Measurements from ENCODE around the gene EXOC7. TPM values are rescaled to one million over a fixed set of nuclear protein-coding genes. Genes with fewer than 3 reads are reported as not detected.

The EXOC7 gene
- total and polyA plus RNA-seq, 2 of the 8 experiments (the other 6 are each of a cell fraction or from before 2014, with no cell fraction given): 77.1 to 92.6 TPM

DNA sequence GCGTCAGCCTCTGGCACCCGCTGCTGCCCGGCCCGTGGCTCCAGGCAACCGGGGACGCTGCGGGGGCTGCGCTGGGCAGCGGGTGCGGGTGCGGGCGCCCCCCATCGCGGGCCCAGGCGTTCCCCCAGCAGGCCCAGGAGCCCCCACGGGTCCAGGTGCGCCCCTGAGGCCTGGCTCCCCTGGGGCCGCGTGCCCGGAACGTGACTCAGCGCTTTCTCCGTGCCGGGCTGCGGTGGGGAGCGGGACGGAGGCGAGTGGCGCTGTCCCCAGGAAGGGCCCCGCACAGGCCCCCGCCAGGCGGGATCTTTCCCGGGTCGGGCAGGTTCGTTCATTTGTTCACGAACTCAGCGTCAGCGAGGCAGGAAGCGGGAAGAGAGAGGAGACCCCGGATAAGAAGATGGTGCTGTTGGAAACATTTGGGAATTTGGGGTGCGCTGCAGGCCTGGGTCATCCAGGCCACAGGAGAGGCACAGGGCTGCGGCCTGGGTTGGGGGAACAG, 18.4 kb upstream of the EXOC7 start:
- no peak for FAIRE-seq
- no peak overlapping the region for H3K23ac ChIP-seq (ENCODE audit: insufficient read length)
- H3K9me3 ChIP-seq (ENCODE audit: insufficient read depth in 2 of 2, low read depth in 1 of 2, low read length in 1 of 2): no peaks in the 10 kb centered on the region
- POLR2A ChIA-PET (ENCODE audit: partially characterized antibody): interaction anchor here (0.8 to 5.4 kb wide), 10 partner anchors 11 to 119 kb away, joined by 3 to 70 read pairs (median 4); partner anchors contain the start of genes EXOC7, FOXJ1 and GALR2
- no peak overlapping the region; a peak in 1 of 7 replicates for H3K9ac ChIP-seq (replicated peaks in 1 of 4; ENCODE audit: extremely low read depth in 1 of 4, low read depth in 3 of 4, low read length in 3 of 4)
- H3K27ac ChIP-seq (ENCODE audit: low read depth, low read length): no peak overlapping the region
- H2BK12ac ChIP-seq (ENCODE audit: low read depth, low read length): peak overlapping the region; percentile 68
- no peak overlapping the region for H2BK15ac ChIP-seq (ENCODE audit: low read length)
- peak overlapping the region in 3 of 4 experiments; percentile 1 to 48 (median 10); a peak in 5 of 8 replicates for H3K4me3 ChIP-seq (ENCODE audit: extremely low read depth in 1 of 4, insufficient read depth in 2 of 4, low read depth in 3 of 4, low read length in 4 of 4)
- peaks cover 2% of the 10 kb centered on the region; the same call in 1 of the 2 replicates for H3K23me2 ChIP-seq (ENCODE audit: low read depth, low read length)
- no peak overlapping the region for H4K5ac ChIP-seq (ENCODE audit: insufficient read length, low read depth, low read length)
- no peaks in the 10 kb centered on the region for H3K36me3 ChIP-seq (ENCODE audit: control insufficient read depth in 2 of 4, insufficient read depth in 4 of 4, low read length in 3 of 4)
- H3K18ac ChIP-seq (ENCODE audit: extremely low read depth, low read length): peak overlapping the region; percentile 34
- peak overlapping the region; percentile 52; the same call in 1 of the 2 replicates for H2BK5ac ChIP-seq (ENCODE audit: low read depth, low read length)
- H3K4me1 ChIP-seq (replicated peaks in 1 of 4; ENCODE audit: control insufficient read depth in 3 of 4, insufficient read depth in 4 of 4, low read length in 3 of 4): peaks cover 7 to 32% (median 19%) of the 10 kb centered on the region in 4 experiments
- peak overlapping the region; percentile 5 to 57; a peak in 3 of 4 replicates for H3K4me2 ChIP-seq (ENCODE audit: insufficient read depth in 1 of 2, low read depth in 2 of 2, low read length in 2 of 2)
- peak overlapping the region; percentile 89 for H4K91ac ChIP-seq (replicated peaks; ENCODE audit: insufficient read length, low read length)
- CTCF ChIA-PET (ENCODE audit: partially characterized antibody): interaction anchor here (0.7 to 41.5 kb wide), 20 partner anchors 10 to 244 kb away, joined by 3 to 778 read pairs (median 5); partner anchors contain the start of gene FOXJ1
- H2AK5ac ChIP-seq (ENCODE audit: low read depth, low read length): no peak overlapping the region
- no peaks in the 10 kb centered on the region for H3K79me1 ChIP-seq (ENCODE audit: low read depth, low read length)
- peaks cover 0 to 13% (median 7%) of the 10 kb centered on the region in 4 experiments; a peak in 4 of 7 replicates for H3K27me3 ChIP-seq (replicated peaks in 1 of 4; ENCODE audit: control insufficient read depth in 3 of 4, extremely low read depth in 1 of 4, insufficient read depth in 3 of 4, low read length in 3 of 4)
- WGBS, 2 experiments (ENCODE audit: extremely low coverage in 1 of 2, insufficient coverage in 1 of 2, insufficient read length in 1 of 2, insufficient replicate concordance in 2 of 2, low coverage in 1 of 2, low lambda C conversion rate in 2 of 2, missing lambda C conversion rate in 1 of 2): 32% methylated on average over 34 of the region's 42 CpGs; no CpG with 5 or more reads in 1 of the 2 experiments
- H4K20me1 ChIP-seq (replicated peaks in 1 of 2; ENCODE audit: control insufficient read depth in 1 of 2, insufficient read depth in 2 of 2, low read length in 2 of 2): no peaks in the 10 kb centered on the region
- H2BK20ac ChIP-seq (ENCODE audit: low read length): peak overlapping the region; percentile 89; the same call in 1 of the 2 replicates
- DNase-seq (ENCODE audit: low read depth in 1 of 2, low spot score in 2 of 2): peak in 1 of 2 experiments; percentile 79
- peak overlapping the region; percentile 28 for H3K4ac ChIP-seq (replicated peaks; ENCODE audit: insufficient read length, low read depth, low read length)
- H3K79me2 ChIP-seq (ENCODE audit: control insufficient read depth in 1 of 2, insufficient read depth in 2 of 2, low read length in 2 of 2): no peaks in the 10 kb centered on the region
- H3K14ac ChIP-seq (ENCODE audit: insufficient read length): no peak overlapping the region
- H2BK120ac ChIP-seq (replicated peaks; ENCODE audit: low read depth, low read length): no peak overlapping the region
- H4K8ac ChIP-seq (ENCODE audit: extremely low read depth, insufficient read depth, low read length): peak overlapping the region; percentile 84
- H2AFZ ChIP-seq (ENCODE audit: low read length): no peak overlapping the region
- H3K56ac ChIP-seq (replicated peaks; ENCODE audit: insufficient read length, low read depth, low read length): peak overlapping the region; percentile 49
- peak; percentile 95 for TF ChIP-seq BACH1 (IDR thresholded peaks at IDR 0.05; ENCODE audit: low read length)
- TF ChIP-seq, protein P1, sequence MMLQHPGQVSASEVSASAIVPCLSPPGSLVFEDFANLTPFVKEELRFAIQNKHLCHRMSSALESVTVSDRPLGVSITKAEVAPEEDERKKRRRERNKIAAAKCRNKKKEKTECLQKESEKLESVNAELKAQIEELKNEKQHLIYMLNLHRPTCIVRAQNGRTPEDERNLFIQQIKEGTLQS (IDR thresholded peaks at IDR 0.05; ENCODE audit: insufficient read depth, low read depth, low read length): no peak
- TF ChIP-seq ZNF274 (IDR thresholded peaks at IDR 0.05; ENCODE audit: borderline replicate concordance, extremely low read depth, low read length): no peak
- TF ChIP-seq EP300 (IDR thresholded peaks at IDR 0.05; ENCODE audit: borderline replicate concordance in 1 of 2, low read depth in 2 of 2, low read length in 2 of 2): no peak
- TF ChIP-seq NRF1 (IDR thresholded peaks at IDR 0.05; ENCODE audit: low read depth, low read length): no peak
- TF ChIP-seq SIN3A (conservative IDR thresholded peaks at IDR 0.05 in 1 of 2, IDR thresholded peaks at IDR 0.05 in 1 of 2; ENCODE audit: low read depth in 1 of 2, low read length in 2 of 2): no peak
- TF ChIP-seq EZH2 (IDR thresholded peaks at IDR 0.05; ENCODE audit: low read depth, low read length, severe bottlenecking): no peak
- TF ChIP-seq POLR2A (IDR thresholded peaks at IDR 0.05; ENCODE audit: control extremely low read depth in 1 of 2, low read depth in 2 of 2, low read length in 2 of 2): no peak
- TF ChIP-seq CEBPB (IDR thresholded peaks at IDR 0.05; ENCODE audit: low read depth, low read length): no peak
- TF ChIP-seq RBBP5 (IDR thresholded peaks at IDR 0.05; ENCODE audit: borderline replicate concordance, low read depth, low read length): peak; percentile 36; the same call in 1 of the 2 replicates

Data from H1 (cell line).